Stomach (tissue), 9 donors: Measurements from ENCODE around the gene NT5C1B. TPM values are rescaled to one million over a fixed set of nuclear protein-coding genes. Genes with fewer than 3 reads are reported as not detected.

Source experiments
- DNase-seq, 2 donors: peaks; one replicate each; pipeline versions ENCODE4 v3.0.0 to v3.0.0-alpha.2; 2013 to 2019
- H3K27ac ChIP-seq, 5 donors: fragments of 200-600 bp in 4 of 5; sonication (generic) in 4 of 5; one replicate each; pipeline ENCODE4 v1.5.1; 2013 to 2019; ENCODE audit warnings: mild to moderate bottlenecking in 1 of 5, moderate library complexity in 1 of 5
- H3K27me3 ChIP-seq, 3 donors: fragments of 200-600 bp; sonication (generic); one replicate each; pipeline ENCODE4 v1.5.1; 2017 to 2019; ENCODE audit warnings: mixed run types in 1 of 3
- H3K36me3 ChIP-seq, 4 donors: fragments of 200-600 bp; sonication (generic); 1 replicate in 3 of 4; 2 replicates in 1 of 4; pipeline ENCODE4 v1.5.1; 2016 to 2019
- H3K4me1 ChIP-seq, 4 donors: fragments of 200-600 bp; sonication (generic); one replicate each; pipeline ENCODE4 v1.5.1; 2016 to 2019
- H3K4me3 ChIP-seq, 4 donors: fragments of 200-600 bp; sonication (generic) in 3 of 4; one replicate each; pipeline ENCODE4 v1.5.1; 2016 to 2019; ENCODE audit warnings: mild to moderate bottlenecking in 1 of 4
- H3K9me3 ChIP-seq, 4 donors: fragments of 200-600 bp; sonication (generic); one replicate each; pipeline ENCODE4 v1.5.1; 2016 to 2019
- CTCF ChIP-seq, 7 experiments: fragments of 450-650 bp in 4 of 7; fragments of 200-600 bp in 3 of 7; sonication (generic) in 3 of 7; IDR thresholded peaks; one replicate each; pipeline ENCODE4 v1.5.1; 2016 to 2019; ENCODE audit warnings: antibody characterized with exemption in 7 of 7, control low read depth in 2 of 7, mild to moderate bottlenecking in 1 of 7
- EP300 ChIP-seq: sonication (generic); formaldehyde crosslinking; IDR thresholded peaks from one replicate; pipeline ENCODE4 v1.6.1; 2017; ENCODE audit warnings: antibody characterized with exemption
- POLR2A ChIP-seq, 4 donors: fragments of 450-650 bp; IDR thresholded peaks; one replicate each; pipeline ENCODE4 v1.6.1; 2016; ENCODE audit warnings: antibody characterized with exemption in 4 of 4, control low read depth in 2 of 4, mild to moderate bottlenecking in 1 of 4, moderate library complexity in 1 of 4
- POLR2AphosphoS5 ChIP-seq, 3 donors: sonication (generic); formaldehyde crosslinking; IDR thresholded peaks; one replicate each; pipeline ENCODE4 v1.6.1; 2016; ENCODE audit warnings: antibody characterized with exemption in 3 of 3
- WGBS, 5 donors: extraction: QIAGEN DNeasy Blood & Tissue Kit in 3 of 5; methylation state at CpG; one replicate each; pipeline versions ENCODE4 v1.1.5 to v1.1.7; 2013 to 2018; 5-methylcytosine and 5-hydroxymethylcytosine counted together
- intact Hi-C: fragments of 100-400 bp; cut with DNase I; formaldehyde crosslinking; loops from one replicate; pipeline ENCODE4 v1.15.1; 2023; ENCODE audit warnings: low total_unique reads
- polyA plus RNA-seq, 3 donors: library from polyadenylated mRNA; stranded (reverse); fragments of 200-250 nt; gene quantifications; one replicate each; pipeline ENCODE4 v1.2.3, GENCODE V29; 2013
- total RNA-seq, 5 donors: library from RNA; depleted of rRNA; stranded (reverse); fragments of >200 nt; gene quantifications; one replicate each; pipeline versions ENCODE4 v1.1.0 to v1.2.3, GENCODE V29; 2014 to 2016
- donor health status: healthy with polysubstance abuse.
- donor health status: Bipolar disorder and iron deficiency.
- donor health status: healthy.

The NT5C1B gene
- total and polyA plus RNA-seq, 8 donors, result not detected

DNA sequence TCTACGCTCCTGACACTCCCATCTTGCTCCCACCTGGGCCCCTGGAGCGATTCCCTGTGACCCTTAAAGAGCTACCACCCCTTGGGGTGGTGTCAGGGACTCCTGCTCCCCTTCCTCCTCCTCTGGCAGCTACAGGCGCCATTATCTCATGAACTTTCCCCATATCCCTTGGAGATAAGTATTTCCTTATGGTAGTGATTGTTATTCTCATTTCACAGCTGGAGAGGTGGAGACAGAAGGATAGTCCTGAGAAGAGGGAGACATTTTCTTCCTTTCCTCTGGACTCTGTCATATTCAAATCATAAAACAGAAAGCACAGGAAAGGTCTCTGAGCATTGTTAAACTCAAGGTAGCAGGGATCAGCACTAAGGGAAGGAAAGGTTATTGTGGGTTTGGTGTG lies 63.5 kb downstream of the NT5C1B start:
- DNase-seq, result no peak
- intact Hi-C loops, result loop anchor here (10.0 kb wide), 2 partner anchors 219 to 839 kb away; no protein-coding TSS in a partner anchor
- H3K9me3 ChIP-seq, result no peaks in the 10 kb centered on the region
- no peaks in the 10 kb centered on the region for H3K27me3 ChIP-seq
- 69 to 84% (median 81%) methylated on average over 3 of the region's 3 CpGs for WGBS, 5 donors
- no peaks in the 10 kb centered on the region for H3K36me3 ChIP-seq
- H3K4me1 ChIP-seq, result peaks cover 0 to 24% (median 4%) of the 10 kb centered on the region in 4 donors
- no peak overlapping the region for H3K4me3 ChIP-seq
- H3K27ac ChIP-seq, result no peak overlapping the region
- TF ChIP-seq CTCF (IDR thresholded peaks at IDR 0.05) (no peak), EP300 (no peak), POLR2AphosphoS5 (IDR thresholded peaks at IDR 0.05) (no peak), POLR2A (IDR thresholded peaks at IDR 0.05) (no peak)

- intact Hi-C loops, result loop anchor here (10.0 kb wide), 2 partner anchors 220 to 840 kb away; no protein-coding TSS in a partner anchor
Measured at GRCh38 chr2:18525236-18525635, 64.1 kb downstream of the NT5C1B start.

DNA sequence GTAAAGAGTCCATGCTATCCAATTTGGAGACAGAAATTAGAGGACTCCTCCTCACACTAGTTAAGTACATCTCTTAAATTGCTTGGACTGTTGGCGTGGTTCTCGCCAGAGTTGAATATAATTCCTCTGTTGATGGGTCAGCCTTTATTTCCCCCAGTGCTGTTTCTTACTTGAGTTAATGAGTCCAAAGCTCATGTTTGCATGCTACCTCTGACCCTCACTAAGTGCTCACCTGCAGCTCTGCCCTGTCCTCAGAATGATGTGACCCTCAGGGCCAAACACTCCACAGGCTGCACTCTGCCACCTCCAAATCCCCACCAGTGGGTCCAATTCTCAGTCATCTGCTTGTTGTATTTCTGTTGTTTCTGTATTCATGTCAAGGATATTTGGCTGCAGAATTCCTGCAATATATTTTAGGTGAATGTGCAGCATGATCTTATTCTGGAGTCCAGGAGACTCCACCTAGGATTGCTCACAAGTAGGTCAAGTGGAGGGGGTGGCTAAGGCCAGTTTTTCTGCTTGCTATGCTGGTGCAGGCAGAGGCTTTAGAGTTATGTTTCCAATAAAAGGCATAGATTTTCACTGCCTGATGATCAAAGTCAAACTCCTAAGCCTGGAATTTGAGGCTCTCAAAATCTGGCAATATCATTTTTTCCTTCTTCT lies 66.8 kb downstream of the NT5C1B start:
- intact Hi-C loops, result loop anchor here (10.0 kb wide), 2 partner anchors 222 to 842 kb away; no protein-coding TSS in a partner anchor
- WGBS, 5 donors, result 89 to 96% (median 90%) methylated on average over 2 of the region's 2 CpGs

More at GRCh38 chr2:18525236-18525635, 64.1 kb downstream of the NT5C1B start:
- no peak for TF ChIP-seq POLR2A (IDR thresholded peaks at IDR 0.05)
- no peak for TF ChIP-seq EP300
- H3K36me3 ChIP-seq, result no peaks in the 10 kb centered on the region
- no peaks in the 10 kb centered on the region for H3K9me3 ChIP-seq
- no peak overlapping the region for H3K27ac ChIP-seq
- H3K4me1 ChIP-seq, result peaks cover 0 to 30% (median 10%) of the 10 kb centered on the region in 4 donors
- H3K27me3 ChIP-seq, result no peaks in the 10 kb centered on the region
- no peak overlapping the region for H3K4me3 ChIP-seq
- DNase-seq, result no peak
- WGBS, 5 donors, result 90 to 96% (median 92%) methylated on average over 2 of the region's 2 CpGs

GRCh38 chr2:18520451-18521425 lies 68.6 kb downstream of the NT5C1B start:
- intact Hi-C loops, result loop anchor here (10.0 kb wide), 2 partner anchors 224 to 844 kb away; no protein-coding TSS in a partner anchor
- DNase-seq, result peak; percentile 84 to 95

More for the DNA sequence above, 66.8 kb downstream of the NT5C1B start:
- H3K36me3 ChIP-seq, result no peaks in the 10 kb centered on the region
- no peak for TF ChIP-seq POLR2A (IDR thresholded peaks at IDR 0.05)
- peaks cover 0 to 46% (median 18%) of the 10 kb centered on the region in 4 donors for H3K4me1 ChIP-seq
- H3K4me3 ChIP-seq, result no peak overlapping the region
- no peak for DNase-seq
- H3K27me3 ChIP-seq, result no peaks in the 10 kb centered on the region
- H3K9me3 ChIP-seq, result no peaks in the 10 kb centered on the region
- H3K27ac ChIP-seq, result peak overlapping the region in 1 of 5 donors; percentile 23

More at GRCh38 chr2:18520451-18521425, 68.6 kb downstream of the NT5C1B start:
- no peaks in the 10 kb centered on the region for H3K27me3 ChIP-seq
- no peak for TF ChIP-seq POLR2A (IDR thresholded peaks at IDR 0.05)
- TF ChIP-seq POLR2AphosphoS5 (IDR thresholded peaks at IDR 0.05), result peak; percentile 14 to 60 (median 26)
- peak in 5 of 7 experiments; percentile 76 to 89 (median 87) for TF ChIP-seq CTCF (IDR thresholded peaks at IDR 0.05)
- TF ChIP-seq EP300, result no peak
- H3K36me3 ChIP-seq, result no peaks in the 10 kb centered on the region
- peaks cover 0 to 48% (median 21%) of the 10 kb centered on the region in 4 donors for H3K4me1 ChIP-seq
- no peak overlapping the region for H3K4me3 ChIP-seq
- WGBS, 5 donors, result 41 to 52% (median 49%) methylated on average over 16 of the region's 16 CpGs
- no peaks in the 10 kb centered on the region for H3K9me3 ChIP-seq
- peak overlapping the region in 3 of 5 donors; percentile 43 to 69 (median 67) for H3K27ac ChIP-seq
